ENCODE measurements around the gene TTC8. TPM values are rescaled to one million over a fixed set of nuclear protein-coding genes. Genes with fewer than 3 reads are reported as not detected.

The TTC8 gene
- total RNA-seq, 4 donors from 2014 or later = 5.1 to 22.3 (median 13.8) TPM

DNA sequence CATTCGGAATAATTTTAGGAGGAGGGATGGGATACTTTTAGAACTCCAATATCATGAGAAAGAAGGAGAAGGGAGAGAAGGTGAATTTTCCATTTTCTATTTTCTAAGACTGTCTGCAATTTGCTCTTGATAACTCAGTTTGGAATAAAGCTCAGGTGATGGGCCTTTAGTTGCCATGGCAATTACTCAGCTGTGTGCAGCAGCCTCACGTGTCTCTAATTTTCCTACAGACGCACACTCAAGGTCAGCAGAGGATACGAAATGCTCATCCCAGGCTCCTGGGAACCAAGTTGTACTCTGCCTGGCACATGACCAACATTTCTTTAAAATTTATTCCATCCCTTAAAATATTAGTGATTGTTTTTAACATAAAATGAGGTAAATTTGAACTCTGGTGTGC, 76.7 kb downstream of the TTC8 start:
- no peak overlapping the region for H3K27ac ChIP-seq
- H3K9me3 ChIP-seq = no peaks in the 10 kb centered on the region
- no peaks in the 10 kb centered on the region for H3K36me3 ChIP-seq
- no peak for DNase-seq
- no peaks in the 10 kb centered on the region for H3K27me3 ChIP-seq
- no peak overlapping the region for H3K4me3 ChIP-seq
- no peaks in the 10 kb centered on the region for H3K4me1 ChIP-seq
- no peak for TF ChIP-seq CTCF (IDR thresholded peaks at IDR 0.05)
- no peak for TF ChIP-seq POLR2A (IDR thresholded peaks at IDR 0.05)

GRCh38 chr14:88901991-88902390, 77.5 kb downstream of the TTC8 start:
- Histone ChIP-seq H3K27ac (no peak overlapping the region), H3K36me3 (no peaks in the 10 kb centered on the region), H3K9me3 (no peaks in the 10 kb centered on the region), H3K4me1 (no peaks in the 10 kb centered on the region), H3K27me3 (no peaks in the 10 kb centered on the region), H3K4me3 (no peak overlapping the region)
- TF ChIP-seq CTCF (IDR thresholded peaks at IDR 0.05) (no peak), POLR2A (IDR thresholded peaks at IDR 0.05) (no peak)
- no peak for DNase-seq

- H3K27me3 ChIP-seq = no peaks in the 10 kb centered on the region
- H3K9me3 ChIP-seq = no peaks in the 10 kb centered on the region
- no peak for TF ChIP-seq POLR2A (IDR thresholded peaks at IDR 0.05)
- TF ChIP-seq CTCF (IDR thresholded peaks at IDR 0.05) = no peak
- no peak overlapping the region for H3K4me3 ChIP-seq
- no peaks in the 10 kb centered on the region for H3K4me1 ChIP-seq
- DNase-seq = no peak
- no peak overlapping the region for H3K27ac ChIP-seq
- H3K36me3 ChIP-seq = no peaks in the 10 kb centered on the region
Observed at GRCh38 chr14:88902850-88903249, 78.4 kb downstream of the TTC8 start.

- no peak overlapping the region for H3K27ac ChIP-seq
- H3K27me3 ChIP-seq = no peaks in the 10 kb centered on the region
- no peaks in the 10 kb centered on the region for H3K36me3 ChIP-seq
- H3K4me1 ChIP-seq = no peaks in the 10 kb centered on the region
- DNase-seq = no peak
- no peaks in the 10 kb centered on the region for H3K9me3 ChIP-seq
- TF ChIP-seq POLR2A (IDR thresholded peaks at IDR 0.05) = no peak
- TF ChIP-seq CTCF (IDR thresholded peaks at IDR 0.05) = no peak
- no peak overlapping the region for H3K4me3 ChIP-seq
Observed at GRCh38 chr14:88904206-88904647, 79.8 kb downstream of the TTC8 start.

GRCh38 chr14:88904864-88905263, 80.4 kb downstream of the TTC8 start:
- Histone ChIP-seq H3K4me1 (no peaks in the 10 kb centered on the region), H3K27me3 (no peaks in the 10 kb centered on the region), H3K9me3 (no peaks in the 10 kb centered on the region), H3K4me3 (no peak overlapping the region), H3K27ac (no peak overlapping the region), H3K36me3 (no peaks in the 10 kb centered on the region)
- TF ChIP-seq CTCF (IDR thresholded peaks at IDR 0.05) = no peak
- TF ChIP-seq POLR2A (IDR thresholded peaks at IDR 0.05) = no peak
- DNase-seq = no peak

GRCh38 chr14:88908216-88908615, 83.8 kb downstream of the TTC8 start:
- no peaks in the 10 kb centered on the region for H3K4me1 ChIP-seq
- TF ChIP-seq CTCF (IDR thresholded peaks at IDR 0.05) (no peak), POLR2A (IDR thresholded peaks at IDR 0.05) (no peak)
- H3K36me3 ChIP-seq = no peaks in the 10 kb centered on the region
- H3K27ac ChIP-seq = no peak overlapping the region
- H3K9me3 ChIP-seq = no peaks in the 10 kb centered on the region
- DNase-seq = no peak
- no peaks in the 10 kb centered on the region for H3K27me3 ChIP-seq
- no peak overlapping the region for H3K4me3 ChIP-seq

All from Peyer's patch (tissue), 4 donors.